H1 (cell line): ENCODE results near the gene EIF4E. TPM values are rescaled to one million over a fixed set of nuclear protein-coding genes. Genes with fewer than 3 reads are reported as not detected.

Source experiments
- ATF3 ChIP-seq: IDR thresholded peaks from 2 replicates; pipeline ENCODE4 v1.6.1; 2011; ENCODE audit warnings: low read depth, mild to moderate bottlenecking, low read length; ENCODE audit not compliant: insufficient read depth
- CHD7 ChIP-seq: fragments of 300-600 bp; sonication (generic); IDR thresholded peaks from 2 replicates; pipeline ENCODE4 v1.7.1; 2012; ENCODE audit warnings: low read length, moderate library complexity, mild to moderate bottlenecking, inconsistent platforms; ENCODE audit not compliant: insufficient replicate concordance
- EP300 ChIP-seq, 2 experiments: IDR thresholded peaks; 1 replicate in 1 of 2; 2 replicates in 1 of 2; pipeline ENCODE4 v1.6.1; 2011 to 2012; ENCODE audit warnings: low read depth in 2 of 2, low read length in 2 of 2, mild to moderate bottlenecking in 2 of 2, borderline replicate concordance in 1 of 2, inconsistent platforms in 1 of 2, moderate library complexity in 1 of 2
- GABPA ChIP-seq: IDR thresholded peaks from 2 replicates; pipeline ENCODE4 v1.6.1; 2011; ENCODE audit warnings: mild to moderate bottlenecking, low read length, moderate library complexity, borderline replicate concordance; ENCODE audit not compliant: insufficient read depth
- HDAC6 ChIP-seq: IDR thresholded peaks from one replicate; pipeline ENCODE4 v1.7.1; 2012; ENCODE audit warnings: low read depth, mild to moderate bottlenecking, inconsistent platforms, low read length, moderate library complexity
- JUN ChIP-seq: IDR thresholded peaks from 2 replicates; pipeline ENCODE4 v1.6.1; 2011; ENCODE audit warnings: low read depth, mild to moderate bottlenecking, improper control_type of control experiment, low read length
- MAFK ChIP-seq: IDR thresholded peaks from 2 replicates; pipeline ENCODE4 v1.6.1; 2012; ENCODE audit warnings: low read depth, mild to moderate bottlenecking, improper control_type of control experiment, low read length
- POU5F1 ChIP-seq: IDR thresholded peaks from 2 replicates; pipeline ENCODE4 v1.6.1; 2011; ENCODE audit warnings: low read depth, mild to moderate bottlenecking, low read length, moderate library complexity
- polyA plus RNA-seq, 7 experiments: library from polyadenylated mRNA; depleted of rRNA in 3 of 7; stranded (reverse) in 5 of 7; unstranded in 2 of 7; fragments of >200 nt in 5 of 7; fragments of 200-250 nt in 2 of 7; gene quantifications; 1 replicate in 5 of 7; 2 replicates in 1 of 7; 4 replicates in 1 of 7; pipeline versions ENCODE4 v1.2.1 to v1.2.3, GENCODE V29; 2011 to 2013; ENCODE audit warnings: missing spikeins in 2 of 7, mixed read lengths in 2 of 7
- total RNA-seq: library from RNA; stranded (reverse); fragmentation: NEBNext Ultra II Directional; extraction: Animal tissue kit (Norgen Biotek cat#: 25700); gene quantifications from 2 replicates; pipeline ENCODE4 v1.2.1, GENCODE V29; 2021

Gene EIF4E
- total and polyA plus RNA-seq, 2 of the 8 experiments (the other 6 are each of a cell fraction or from before 2014, with no cell fraction given) = 59.6 to 185 TPM

- TF ChIP-seq JUN = no peak
- no peak for TF ChIP-seq MAFK
- TF ChIP-seq HDAC6 = no peak
- TF ChIP-seq GABPA = no peak
- TF ChIP-seq EP300 (IDR thresholded peaks at IDR 0.05; ENCODE audit: borderline replicate concordance in 1 of 2, low read depth in 2 of 2, low read length in 2 of 2) = no peak
- no peak for TF ChIP-seq ATF3
- no peak for TF ChIP-seq CHD7
- TF ChIP-seq POU5F1 = no peak
- TF ChIP-seq, all 59 proteins: peak for 0
These were observed 1.5 kb upstream of the EIF4E start (continued) for GRCh38 chr4:98930311-98930865.
